ENCODE results near the gene AFF2. TPM values are rescaled to one million over a fixed set of nuclear protein-coding genes. Genes with fewer than 3 reads are reported as not detected.

AFF2 gene
- total RNA-seq, 4 donors from 2014 or later = 0.43 to 7.9 (median 4.3) TPM

DNA sequence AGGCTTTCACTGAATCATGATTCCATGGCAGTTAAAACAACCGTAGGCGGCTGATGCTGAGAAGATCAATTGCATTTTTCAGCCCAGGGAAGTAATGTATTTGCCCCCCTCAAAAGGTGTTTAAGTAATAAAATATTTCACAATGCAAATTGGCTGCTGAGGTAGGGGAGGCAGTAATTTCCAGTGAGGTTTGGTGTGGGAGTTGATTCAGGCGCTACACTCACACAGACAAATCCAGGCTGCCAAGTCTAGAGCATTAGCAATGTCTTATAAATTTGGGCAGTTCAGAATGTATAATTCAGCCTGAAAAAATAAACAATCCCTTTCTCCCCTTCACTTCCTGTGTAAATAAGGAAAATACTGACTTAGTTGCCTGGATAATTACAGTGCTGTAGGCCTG, 543.0 kb downstream of the AFF2 start:
- H3K4me1 ChIP-seq = no peaks in the 10 kb centered on the region
- intact Hi-C loops (cut with DNase I; ENCODE audit: low total_unique reads) = no loop called here
- no peaks in the 10 kb centered on the region for H3K27me3 ChIP-seq
- TF ChIP-seq POLR2A (IDR thresholded peaks at IDR 0.05) = no peak
- TF ChIP-seq, protein P1, sequence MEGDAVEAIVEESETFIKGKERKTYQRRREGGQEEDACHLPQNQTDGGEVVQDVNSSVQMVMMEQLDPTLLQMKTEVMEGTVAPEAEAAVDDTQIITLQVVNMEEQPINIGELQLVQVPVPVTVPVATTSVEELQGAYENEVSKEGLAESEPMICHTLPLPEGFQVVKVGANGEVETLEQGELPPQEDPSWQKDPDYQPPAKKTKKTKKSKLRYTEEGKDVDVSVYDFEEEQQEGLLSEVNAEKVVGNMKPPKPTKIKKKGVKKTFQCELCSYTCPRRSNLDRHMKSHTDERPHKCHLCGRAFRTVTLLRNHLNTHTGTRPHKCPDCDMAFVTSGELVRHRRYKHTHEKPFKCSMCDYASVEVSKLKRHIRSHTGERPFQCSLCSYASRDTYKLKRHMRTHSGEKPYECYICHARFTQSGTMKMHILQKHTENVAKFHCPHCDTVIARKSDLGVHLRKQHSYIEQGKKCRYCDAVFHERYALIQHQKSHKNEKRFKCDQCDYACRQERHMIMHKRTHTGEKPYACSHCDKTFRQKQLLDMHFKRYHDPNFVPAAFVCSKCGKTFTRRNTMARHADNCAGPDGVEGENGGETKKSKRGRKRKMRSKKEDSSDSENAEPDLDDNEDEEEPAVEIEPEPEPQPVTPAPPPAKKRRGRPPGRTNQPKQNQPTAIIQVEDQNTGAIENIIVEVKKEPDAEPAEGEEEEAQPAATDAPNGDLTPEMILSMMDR (IDR thresholded peaks at IDR 0.05) = no peak
- H3K4me3 ChIP-seq = no peak overlapping the region
- H3K36me3 ChIP-seq = no peaks in the 10 kb centered on the region
- H3K9me3 ChIP-seq = no peaks in the 10 kb centered on the region
- no peak for DNase-seq
- H3K27ac ChIP-seq = no peak overlapping the region

DNA sequence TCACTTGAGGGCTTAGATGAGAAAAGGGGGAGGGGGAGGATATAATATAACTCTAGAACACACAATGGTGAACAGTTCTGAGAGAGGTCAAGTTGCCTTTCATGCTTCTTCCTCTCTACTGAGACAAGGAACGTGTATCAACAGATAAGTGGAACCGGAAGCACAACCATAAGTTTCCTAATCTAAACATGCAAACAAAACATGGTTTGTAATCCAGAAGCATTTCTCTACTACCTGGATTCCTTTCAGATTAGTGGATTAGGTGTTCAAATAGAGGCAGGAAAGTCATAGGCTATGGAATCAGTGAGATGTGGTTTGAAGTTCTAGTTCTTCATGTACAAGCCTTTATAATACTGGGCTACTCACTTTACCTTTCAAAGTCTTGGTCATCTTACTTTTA, 544.1 kb downstream of the AFF2 start:
- Histone ChIP-seq H3K4me1 (no peaks in the 10 kb centered on the region), H3K27me3 (no peaks in the 10 kb centered on the region), H3K27ac (no peak overlapping the region), H3K9me3 (no peaks in the 10 kb centered on the region), H3K36me3 (no peaks in the 10 kb centered on the region), H3K4me3 (no peak overlapping the region)
- no peak for DNase-seq
- TF ChIP-seq, protein P1 (IDR thresholded peaks at IDR 0.05) = no peak
- TF ChIP-seq POLR2A (IDR thresholded peaks at IDR 0.05) = no peak
- intact Hi-C loops (cut with DNase I; ENCODE audit: low total_unique reads) = no loop called here

DNA sequence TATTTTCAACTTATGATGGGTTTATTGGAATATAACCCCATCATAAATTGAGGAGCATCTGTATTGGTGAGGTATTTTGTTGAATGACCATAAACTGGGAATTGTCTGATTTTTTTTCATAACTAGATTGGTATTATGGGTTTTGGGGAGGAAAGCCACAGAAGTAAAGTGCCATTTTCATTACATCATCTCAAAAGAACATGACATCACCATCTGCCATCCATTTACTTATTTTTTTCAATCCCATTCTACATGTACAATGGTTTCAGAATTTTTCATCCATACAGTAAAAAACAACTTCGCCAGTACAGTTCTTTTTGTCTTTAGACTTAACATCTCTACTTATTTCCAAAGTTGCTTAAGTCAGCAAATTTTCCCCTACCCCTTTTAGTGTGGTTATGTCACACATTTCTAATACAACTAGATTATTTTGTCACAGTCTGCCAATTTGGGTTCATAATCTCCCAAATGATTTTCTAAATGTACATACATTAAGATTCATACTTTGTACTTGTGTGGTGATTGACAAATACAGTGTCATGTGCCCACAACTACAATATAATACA, 545.3 kb downstream of the AFF2 start:
- H3K27ac ChIP-seq = no peak overlapping the region
- no peak overlapping the region for H3K4me3 ChIP-seq
- no peak for DNase-seq
- TF ChIP-seq, protein P1 (IDR thresholded peaks at IDR 0.05) = no peak
- TF ChIP-seq POLR2A (IDR thresholded peaks at IDR 0.05) = no peak
- intact Hi-C loops (cut with DNase I; ENCODE audit: low total_unique reads) = no loop called here
- H3K9me3 ChIP-seq = no peaks in the 10 kb centered on the region
- no peaks in the 10 kb centered on the region for H3K27me3 ChIP-seq
- no peaks in the 10 kb centered on the region for H3K36me3 ChIP-seq
- no peaks in the 10 kb centered on the region for H3K4me1 ChIP-seq

Small RNAs within 50 kb of the gene (small RNA-seq; reads per million reads assigned to genes)
- not detected for gene RN7SKP267

Data from uterus (tissue), 4 donors.